Spleen (tissue), 7 donors: ENCODE results near the gene ATXN7L1.

Experiments used
- CTCF ChIP-seq, 11 experiments: fragments of 200-600 bp in 7 of 11; fragments of 450-650 bp in 4 of 11; sonication (generic) in 4 of 11; IDR thresholded peaks in 8 of 11; conservative IDR thresholded peaks in 3 of 11; 1 replicate in 7 of 11; 2 replicates in 4 of 11; pipeline versions ENCODE4 v1.4.0 to v1.8.0; 2016 to 2021; ENCODE audit warnings: antibody characterized with exemption in 11 of 11, inconsistent platforms in 4 of 11, mild to moderate bottlenecking in 1 of 11
- POLR2A ChIP-seq, 3 donors: fragments of 450-650 bp; IDR thresholded peaks; one replicate each; pipeline ENCODE4 v1.5.1; 2017; ENCODE audit warnings: antibody characterized with exemption in 3 of 3, mild to moderate bottlenecking in 1 of 3
- POLR2AphosphoS5 ChIP-seq, 3 donors: sonication (generic); formaldehyde crosslinking; IDR thresholded peaks; one replicate each; pipeline ENCODE4 v1.5.1; 2017; ENCODE audit warnings: antibody characterized with exemption in 3 of 3
- donor health status: DM: no; HTN: no; CAD: no; lungs with moderate emphysema.
- donor health status: DM: no; HTN: no; CAD: no.
- donor health status: DM: no; HTN: no; CAD: no.

DNA sequence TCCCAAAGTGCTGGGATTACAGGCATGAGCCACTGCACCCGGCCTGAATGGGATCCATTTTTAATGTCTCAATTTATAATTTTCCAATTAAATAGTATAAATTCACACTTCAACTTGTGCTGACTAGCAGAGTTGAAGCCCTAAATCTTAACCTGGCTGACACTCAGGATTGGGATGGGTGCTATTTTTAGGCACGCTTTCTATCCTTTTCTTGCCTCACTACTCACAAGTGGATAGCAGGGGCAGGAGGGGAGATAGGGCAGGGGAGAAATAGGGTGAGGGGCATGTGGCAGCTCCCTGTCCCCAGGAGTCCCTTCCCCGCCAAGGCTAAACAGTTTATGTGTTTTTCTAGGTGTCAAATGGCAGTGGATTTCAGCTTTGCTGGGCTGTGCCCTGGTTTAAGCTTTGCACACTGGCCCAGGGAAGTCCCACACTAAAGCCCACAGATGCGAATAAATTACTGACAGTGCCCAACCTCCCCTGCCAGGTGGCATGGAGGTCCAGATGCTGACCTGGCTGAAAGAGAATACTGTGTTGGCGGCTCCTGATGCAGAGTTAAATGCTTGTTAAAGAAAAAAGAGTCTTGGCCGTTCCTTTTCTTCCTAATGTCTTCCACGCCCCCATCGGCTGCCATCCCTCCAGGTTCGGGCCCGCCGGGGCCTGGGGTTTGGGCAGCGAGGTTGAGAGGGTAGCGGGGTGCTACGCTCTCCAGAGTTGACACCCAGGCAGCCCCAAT, 259.0 kb downstream of the ATXN7L1 start:
- no peak for TF ChIP-seq POLR2A (IDR thresholded peaks at IDR 0.05)
- no peak for TF ChIP-seq CTCF (IDR thresholded peaks at IDR 0.05 in 8 of 11, conservative IDR thresholded peaks at IDR 0.05 in 3 of 11)
- TF ChIP-seq POLR2AphosphoS5 (IDR thresholded peaks at IDR 0.05), result no peak
